T-helper 1 cell treated with Interleukin-12 subunit alpha and Interleukin-12 subunit beta and Interleukin-4 antibody, amounts not matched to agents 30 ng/mL and 1 ng/mL, for 36 hours (primary cell): Measurements from ENCODE around the gene GRAMD1A. TPM values are rescaled to one million over a fixed set of nuclear protein-coding genes. Genes with fewer than 3 reads are reported as not detected.
"Not testable (repeated sequence)": the region's sequence is repeated elsewhere in the genome, so short reads cannot be mapped to it uniquely, and the experiment has no call there.

Experiments
- intact Hi-C: fragments of 100-400 bp; cut with micrococcal nuclease; formaldehyde crosslinking; loops from one replicate; pipeline ENCODE4 v1.15.1; 2024
- total RNA-seq: library from RNA; stranded (reverse); gene quantifications from 2 replicates; pipeline ENCODE4 v1.2.3, GENCODE V29; 2022

Gene GRAMD1A
- total RNA-seq, 1 donor from 2014 or later: 76.6 TPM

DNA sequence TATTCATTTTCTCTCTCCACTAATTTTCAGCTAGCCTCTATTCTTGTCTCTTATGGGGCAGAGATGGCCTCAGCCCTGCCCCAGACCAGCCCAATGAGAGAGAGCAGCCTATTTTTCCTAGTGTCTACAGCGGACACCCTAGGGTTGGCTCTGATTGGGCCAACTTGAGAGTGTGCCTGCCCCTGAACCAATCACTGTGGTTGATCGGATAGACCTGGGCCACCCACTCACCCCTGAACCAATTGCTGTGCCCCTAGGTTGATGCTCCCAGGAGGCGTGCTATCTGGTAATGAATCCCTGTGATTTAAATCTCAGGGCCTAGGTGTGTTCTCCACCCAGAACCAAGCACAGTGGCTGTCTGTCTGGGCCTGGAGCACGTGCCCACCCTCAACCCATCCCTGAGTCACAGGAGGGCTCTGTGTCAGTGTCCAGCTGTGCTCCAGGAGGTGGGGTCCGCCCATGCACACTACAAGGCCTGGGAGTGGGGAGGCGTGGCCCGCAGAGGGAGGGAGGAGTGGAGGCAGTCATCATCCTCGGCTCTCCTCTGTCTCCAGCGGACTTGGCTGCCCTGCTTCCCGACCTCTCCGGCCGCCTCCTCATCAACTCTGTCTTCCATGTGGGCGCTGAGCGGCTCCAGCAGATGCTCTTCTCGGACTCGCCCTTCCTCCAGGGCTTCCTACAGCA, 15.3 kb downstream of the GRAMD1A start:
- intact Hi-C loops: no loop called here

DNA sequence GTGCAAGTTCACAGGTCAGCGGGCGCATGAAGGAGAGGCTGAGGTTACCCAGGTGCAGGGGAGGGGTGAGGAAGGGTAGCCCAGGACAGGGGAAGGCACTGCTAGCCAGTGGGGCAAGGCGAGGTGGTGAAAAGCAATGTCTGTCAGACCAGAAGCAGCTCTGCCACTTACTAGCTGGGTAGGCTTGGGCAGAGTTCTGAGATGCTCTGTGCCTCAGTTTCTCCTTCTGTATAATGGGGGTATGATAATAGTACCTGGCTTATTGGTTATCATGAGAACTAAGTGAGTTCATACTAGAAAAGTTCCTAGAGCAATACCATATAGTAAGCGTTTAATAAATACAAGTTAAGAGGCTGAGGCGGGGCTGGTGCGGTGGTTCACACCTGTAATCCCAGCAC, 15.8 kb downstream of the GRAMD1A start:
- intact Hi-C loops: no loop called here

DNA sequence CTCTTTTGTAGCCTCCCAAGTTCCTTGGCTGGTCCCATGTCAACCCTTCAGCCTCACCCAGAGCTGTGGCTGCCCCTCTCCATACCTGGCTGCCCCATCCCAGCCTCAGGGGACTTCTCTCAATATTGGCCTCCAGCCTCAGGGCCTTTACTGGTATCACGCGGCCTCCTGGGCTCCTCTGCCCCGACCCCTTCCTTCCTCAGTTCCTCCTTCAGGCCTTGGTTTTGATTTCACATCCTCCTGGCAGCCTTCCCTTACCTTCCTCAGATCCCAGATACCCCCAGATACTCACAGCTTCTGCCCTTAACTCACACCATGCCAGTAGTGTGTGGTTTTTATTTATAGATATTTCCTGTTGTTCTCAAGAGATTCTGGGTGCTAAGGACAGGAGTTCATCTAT, 17.4 kb downstream of the GRAMD1A start:
- intact Hi-C loops: no loop called here

DNA sequence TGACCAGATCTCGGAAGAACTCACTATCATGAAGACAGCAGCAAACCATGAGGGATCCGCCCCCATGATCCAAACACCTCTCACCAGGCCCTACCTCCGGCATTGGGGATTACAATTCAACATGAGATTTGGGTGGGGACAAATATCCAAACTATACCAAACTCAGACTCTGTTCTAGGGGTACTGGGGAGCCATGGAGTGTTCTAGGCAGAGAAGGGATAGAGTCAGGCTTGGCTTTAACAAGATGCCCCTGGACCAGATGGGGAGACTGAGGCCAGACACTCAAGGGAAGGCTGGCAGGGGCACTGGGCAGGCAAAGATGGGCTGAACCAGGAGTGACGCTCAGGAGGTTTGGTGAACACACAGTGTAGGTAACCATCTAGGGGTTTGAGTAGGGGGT, 18.3 kb downstream of the GRAMD1A start:
- intact Hi-C loops: no loop called here

DNA sequence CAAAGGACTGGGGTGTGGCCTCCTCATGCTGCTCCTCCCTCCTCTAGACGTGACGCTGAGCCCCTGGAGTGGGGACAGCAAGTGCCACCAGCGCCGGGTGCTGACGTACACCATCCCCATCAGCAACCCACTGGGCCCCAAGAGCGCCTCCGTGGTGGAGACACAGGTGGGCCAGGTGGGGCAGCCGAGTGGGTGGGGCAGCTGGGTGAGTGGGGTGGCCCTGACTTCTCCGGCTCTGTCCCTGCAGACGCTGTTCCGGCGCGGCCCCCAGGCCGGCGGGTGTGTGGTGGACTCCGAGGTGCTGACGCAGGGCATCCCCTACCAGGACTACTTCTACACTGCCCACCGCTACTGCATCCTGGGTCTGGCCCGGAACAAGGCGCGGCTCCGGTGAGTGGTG, 19.0 kb downstream of the GRAMD1A start:
- intact Hi-C loops: no loop called here

DNA sequence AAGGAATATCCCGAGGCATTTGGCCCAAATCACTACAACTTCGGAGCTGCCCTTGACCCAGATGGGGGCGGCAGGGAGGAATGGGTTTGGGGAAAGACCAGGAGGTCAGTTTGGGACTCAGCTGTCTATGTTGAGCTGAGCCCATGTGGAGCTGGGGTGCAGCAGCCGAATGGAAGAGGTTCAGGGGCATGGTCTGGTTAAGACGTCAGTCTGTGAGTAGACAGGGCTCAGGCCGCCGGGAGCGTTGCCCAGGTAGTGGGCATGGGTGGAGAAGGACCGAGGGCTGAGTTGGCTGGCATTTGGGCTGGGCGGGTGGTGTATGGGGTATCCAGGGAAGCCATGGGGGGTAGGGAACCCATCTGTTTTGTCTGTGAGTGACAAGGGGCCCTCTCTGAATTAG, 20.9 kb downstream of the GRAMD1A start:
- intact Hi-C loops: no loop called here

DNA sequence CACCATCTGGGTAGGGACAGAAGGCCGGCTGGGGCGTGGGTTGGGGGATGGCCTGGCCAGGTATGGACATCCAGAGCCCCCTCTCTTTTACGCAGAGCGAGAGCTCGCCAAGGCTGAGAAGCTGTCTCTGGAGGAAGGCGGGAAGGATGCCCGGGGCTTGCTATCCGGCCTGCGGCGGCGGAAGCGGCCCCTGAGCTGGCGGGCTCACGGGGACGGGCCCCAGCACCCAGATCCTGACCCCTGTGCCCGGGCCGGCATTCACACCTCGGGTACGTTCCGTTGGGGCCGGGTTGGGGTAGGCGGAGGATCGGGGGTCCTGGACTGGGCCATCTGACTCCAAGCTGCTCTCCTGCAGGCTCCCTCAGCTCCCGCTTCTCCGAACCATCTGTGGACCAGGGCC, 21.5 kb downstream of the GRAMD1A start:
- intact Hi-C loops: no loop called here

DNA sequence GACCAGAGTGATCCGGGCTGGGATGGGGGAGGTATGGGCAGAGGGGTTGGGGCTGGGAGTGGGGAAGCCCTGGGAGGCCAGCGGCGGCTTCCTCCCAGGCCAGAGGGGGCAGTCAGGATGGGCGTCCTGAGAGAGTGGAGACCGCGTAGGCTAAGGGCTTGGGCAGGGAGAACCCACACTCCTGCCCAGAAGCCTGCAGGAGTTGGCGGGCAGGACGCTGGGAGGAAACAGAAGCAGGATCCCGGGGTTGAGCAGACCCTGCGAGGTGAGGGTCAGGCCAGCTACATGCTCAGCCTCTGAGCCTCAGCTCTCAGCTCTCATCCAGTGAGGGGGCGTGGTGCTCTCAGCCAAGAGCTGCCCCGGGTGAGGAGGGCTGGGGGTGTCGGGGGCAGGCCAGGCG, 22.3 kb downstream of the GRAMD1A start:
- intact Hi-C loops: no loop called here

DNA sequence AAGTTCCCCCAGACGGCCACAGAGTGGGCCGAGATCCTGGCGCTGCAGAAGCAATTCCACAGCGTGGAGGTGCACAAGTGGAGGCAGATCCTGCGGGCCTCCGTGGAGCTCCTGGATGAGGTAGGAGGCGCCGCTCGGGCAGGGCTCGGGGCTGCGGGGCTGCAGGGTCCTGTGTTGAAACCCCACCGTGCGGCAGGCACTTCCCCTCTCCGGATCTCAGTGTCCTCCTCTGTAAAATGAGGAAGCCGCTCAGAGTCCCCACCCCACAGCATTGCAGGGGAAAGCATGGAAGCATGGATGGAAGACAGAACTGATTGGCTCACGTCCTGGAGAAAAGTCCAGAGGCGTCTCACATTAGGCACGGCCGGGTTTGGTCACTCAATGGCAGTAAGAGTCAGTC, 23.3 kb downstream of the GRAMD1A start:
- intact Hi-C loops: no loop called here

DNA sequence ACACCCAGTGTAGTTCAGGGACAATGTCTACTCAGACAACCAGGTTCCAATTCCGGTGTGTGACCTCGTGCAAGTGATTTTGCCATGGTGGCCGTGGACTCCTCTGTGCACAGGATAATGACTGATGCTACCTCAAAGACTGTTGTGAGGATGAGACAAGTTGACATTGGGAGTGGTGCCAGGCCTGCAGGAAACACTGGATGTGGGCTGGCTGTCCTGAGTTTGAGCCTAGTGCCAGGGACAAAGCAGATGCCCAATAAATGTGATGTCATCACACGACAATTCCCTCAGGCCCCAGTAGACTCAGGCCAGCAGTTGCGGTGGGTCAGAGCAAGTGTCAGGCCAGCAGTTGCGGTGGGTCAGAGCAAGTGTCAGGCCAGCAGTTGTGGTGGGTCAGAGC, 24.0 kb downstream of the GRAMD1A start:
- intact Hi-C loops: no loop called here

DNA sequence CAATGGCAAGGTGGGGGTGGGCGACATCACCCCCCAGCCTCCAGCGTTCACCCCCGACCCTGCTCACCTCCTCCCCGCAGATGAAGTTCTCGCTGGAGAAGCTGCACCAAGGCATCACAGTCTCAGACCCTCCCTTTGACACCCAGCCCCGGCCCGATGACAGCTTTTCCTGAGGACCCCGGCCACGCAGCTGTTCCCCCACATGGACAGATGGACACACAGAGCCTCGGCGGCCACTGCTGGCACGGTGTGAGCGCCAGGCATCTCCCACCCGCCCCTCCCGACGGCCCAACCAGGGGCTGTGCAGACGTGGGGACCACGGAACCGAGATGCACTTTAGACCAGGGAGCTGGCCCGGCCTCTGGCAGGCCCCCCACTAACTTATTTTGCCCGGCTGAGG, 25.8 kb downstream of the GRAMD1A start:
- intact Hi-C loops: no loop called here

DNA sequence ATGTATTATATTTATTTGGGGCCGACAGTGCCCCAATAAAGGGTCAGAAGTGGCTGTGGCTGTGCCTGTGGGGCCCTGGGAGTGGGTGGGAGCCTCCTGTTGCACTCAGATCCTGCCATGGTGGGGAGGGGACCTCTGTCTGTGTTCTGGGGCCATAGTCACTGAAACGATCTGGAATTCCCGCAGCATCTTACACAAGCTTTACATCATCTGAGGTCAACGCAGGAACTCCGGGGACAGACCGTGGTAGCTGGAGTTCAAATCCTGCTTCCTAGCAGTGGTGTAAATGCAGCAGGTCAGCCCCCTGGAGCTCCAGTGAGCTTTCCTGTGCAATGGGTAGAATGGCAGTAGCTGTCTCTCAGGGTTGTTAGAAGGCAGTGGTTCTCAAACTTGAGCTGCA, 26.3 kb downstream of the GRAMD1A start:
- intact Hi-C loops: no loop called here

DNA sequence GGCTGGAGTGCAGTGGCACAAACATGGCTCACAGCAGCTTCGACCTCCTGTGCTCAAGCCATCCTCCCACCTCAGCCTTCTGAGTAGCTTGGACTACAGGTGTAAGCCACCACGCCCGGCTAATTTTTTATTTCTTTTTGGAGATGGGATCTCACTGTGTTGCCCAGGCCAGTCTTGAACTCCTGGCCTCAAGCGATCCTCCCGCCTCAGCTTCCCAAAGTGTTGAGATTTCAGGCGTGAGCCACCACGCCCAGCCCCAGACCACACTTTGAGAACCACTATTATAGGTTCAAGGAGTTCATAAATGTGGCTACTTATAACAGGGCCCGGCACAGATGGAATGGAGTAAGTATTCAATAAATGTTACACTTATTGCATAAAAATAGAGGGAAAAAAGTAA, 26.9 kb downstream of the GRAMD1A start:
- intact Hi-C loops: no loop called here

DNA sequence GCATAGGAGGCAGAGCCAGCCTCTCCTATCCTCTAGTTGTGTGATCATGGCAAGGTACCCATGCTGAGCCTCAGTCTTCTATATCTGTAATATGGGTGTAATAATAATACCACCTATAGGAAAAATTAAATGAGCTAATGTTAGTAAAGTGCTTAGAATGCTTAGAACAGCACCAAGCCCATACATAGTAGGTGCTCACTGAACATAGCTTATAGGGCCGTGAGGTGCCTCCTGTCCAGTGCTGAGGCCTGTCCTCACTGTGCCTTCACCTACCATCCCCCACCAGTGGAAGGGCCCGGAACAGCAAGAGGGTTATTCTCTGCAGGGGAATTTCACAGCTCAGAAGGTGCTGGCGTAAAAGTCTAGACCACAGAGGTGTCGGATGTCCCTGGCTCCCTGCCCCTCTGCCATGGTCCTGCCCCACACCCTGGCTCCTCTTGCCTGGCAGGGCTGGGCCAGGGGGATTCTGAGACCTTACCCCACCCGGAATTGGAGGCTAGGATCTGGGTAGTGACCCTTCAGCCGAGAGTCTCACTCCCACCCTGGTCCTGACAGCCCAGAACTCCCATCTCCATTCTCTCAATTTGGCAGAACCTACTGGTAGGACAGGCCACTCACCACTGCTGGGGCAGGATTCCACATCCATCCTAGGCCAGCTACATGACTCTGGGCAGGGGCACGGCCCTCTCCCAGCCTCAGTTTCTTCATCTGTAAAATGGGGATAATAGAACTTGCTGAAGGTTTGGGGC, 27.9 kb downstream of the GRAMD1A start:
- intact Hi-C loops: no loop called here

DNA sequence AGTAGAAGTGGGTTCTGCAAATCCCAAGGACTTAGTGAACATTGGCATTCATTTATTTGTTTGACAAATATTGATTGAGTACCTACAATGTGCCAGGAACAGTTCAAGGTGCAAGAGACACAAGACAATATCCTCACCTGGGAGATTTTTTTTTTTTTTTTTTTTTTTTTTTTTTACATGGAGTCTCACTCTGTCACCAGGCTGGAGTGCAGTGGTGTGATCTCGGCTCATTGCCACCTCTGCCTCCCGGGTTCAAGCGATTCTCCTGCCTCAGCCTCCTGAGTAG, 28.4 kb downstream of the GRAMD1A start:
- intact Hi-C loops: not testable (repeated sequence)

DNA sequence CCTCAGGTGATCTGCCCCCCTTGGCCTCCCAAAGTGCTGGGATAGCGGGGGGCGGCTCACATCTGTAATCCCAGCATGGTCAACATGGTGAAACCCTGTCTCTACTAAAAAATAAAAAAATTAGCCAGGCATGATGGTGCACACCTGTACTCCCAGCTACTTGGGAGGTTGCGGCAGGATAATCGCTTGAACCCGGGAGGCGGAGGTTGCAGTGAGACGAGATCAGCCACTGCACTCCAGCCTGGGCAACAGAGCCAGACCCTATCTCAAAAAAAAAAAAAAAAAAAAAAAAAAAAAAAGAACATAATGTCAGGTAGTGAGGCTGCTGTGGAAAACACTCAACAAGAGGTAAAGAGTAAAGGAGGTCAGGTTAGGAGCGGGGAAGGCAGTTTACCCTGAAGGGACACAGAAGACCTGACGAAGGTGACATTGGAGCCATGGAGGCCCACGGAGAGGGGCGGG, 29.2 kb downstream of the GRAMD1A start:
- intact Hi-C loops: not testable (repeated sequence)

DNA sequence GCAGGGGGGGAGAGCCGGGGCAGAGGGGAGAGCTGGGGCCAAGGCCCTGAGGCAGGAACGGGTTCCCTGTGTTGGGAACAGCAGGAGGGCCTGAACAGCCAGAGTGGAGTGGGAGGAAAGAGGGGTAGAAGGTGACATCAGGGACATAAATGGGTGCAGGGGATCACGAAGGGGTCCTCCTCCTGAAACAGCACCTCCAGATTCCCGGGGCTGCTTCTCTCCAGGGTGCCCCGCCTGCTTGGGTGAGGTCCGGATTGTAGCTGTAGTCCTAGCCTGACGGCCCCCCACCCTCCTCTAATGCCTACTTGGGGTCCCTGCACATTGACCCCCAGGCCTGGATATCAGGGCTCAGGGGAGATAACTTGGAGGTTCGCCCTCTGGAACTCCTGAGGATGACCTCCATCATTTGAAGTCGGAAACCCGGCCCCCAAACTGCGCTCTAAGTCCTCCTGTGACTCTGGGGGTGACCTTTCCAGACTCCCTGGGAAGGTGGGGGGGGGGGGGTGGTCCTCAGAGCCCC, 29.7 kb downstream of the GRAMD1A start:
- intact Hi-C loops: no loop called here

DNA sequence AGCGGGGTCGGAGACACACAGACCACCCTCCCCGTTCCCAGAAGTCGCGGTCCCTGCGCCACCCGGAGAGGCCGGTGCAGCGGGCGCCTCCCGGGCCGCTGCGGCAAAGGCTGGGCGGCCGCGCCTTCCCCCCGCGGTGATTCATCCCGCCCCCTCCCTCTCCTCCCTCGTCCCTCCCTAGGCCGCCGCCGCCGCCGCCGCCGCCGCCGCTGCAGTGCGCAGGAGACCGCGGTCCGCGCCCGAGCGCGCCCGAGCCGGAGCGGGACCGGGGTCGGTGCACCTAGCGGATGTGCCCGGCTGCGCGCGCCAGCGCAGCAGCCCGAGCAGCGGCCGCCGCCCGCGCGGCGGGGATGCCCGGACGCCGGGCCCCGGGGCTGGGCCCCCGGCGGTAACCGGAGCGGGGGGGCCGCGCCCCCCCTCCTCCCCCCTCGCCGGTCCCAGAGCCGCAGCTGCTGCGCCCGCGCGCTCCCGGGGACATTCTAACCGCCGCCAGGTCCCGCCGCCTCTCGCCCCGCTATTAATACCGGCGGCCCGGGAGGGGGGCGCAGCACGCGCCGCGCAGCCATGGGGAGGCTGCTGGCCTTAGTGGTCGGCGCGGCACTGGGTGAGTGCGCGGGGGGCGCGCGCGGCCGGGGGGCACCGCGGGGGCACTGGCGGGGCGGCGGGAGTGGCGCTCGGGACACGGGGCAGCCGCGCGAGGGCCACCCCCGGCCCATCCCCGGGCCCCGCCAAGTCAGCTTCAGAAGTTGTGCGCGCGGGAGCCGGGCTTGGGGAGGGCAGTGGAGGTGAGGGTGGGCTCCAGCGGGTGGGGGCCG, 30.3 kb downstream of the GRAMD1A start, which contains the start of gene SCN1B:
Gene SCN1B, plus strand, starts transcription at position 214 of the 815 bp plus-strand sequence. Its CDS starts 351 bp downstream, at position 565.
- intact Hi-C loops: no loop called here

DNA sequence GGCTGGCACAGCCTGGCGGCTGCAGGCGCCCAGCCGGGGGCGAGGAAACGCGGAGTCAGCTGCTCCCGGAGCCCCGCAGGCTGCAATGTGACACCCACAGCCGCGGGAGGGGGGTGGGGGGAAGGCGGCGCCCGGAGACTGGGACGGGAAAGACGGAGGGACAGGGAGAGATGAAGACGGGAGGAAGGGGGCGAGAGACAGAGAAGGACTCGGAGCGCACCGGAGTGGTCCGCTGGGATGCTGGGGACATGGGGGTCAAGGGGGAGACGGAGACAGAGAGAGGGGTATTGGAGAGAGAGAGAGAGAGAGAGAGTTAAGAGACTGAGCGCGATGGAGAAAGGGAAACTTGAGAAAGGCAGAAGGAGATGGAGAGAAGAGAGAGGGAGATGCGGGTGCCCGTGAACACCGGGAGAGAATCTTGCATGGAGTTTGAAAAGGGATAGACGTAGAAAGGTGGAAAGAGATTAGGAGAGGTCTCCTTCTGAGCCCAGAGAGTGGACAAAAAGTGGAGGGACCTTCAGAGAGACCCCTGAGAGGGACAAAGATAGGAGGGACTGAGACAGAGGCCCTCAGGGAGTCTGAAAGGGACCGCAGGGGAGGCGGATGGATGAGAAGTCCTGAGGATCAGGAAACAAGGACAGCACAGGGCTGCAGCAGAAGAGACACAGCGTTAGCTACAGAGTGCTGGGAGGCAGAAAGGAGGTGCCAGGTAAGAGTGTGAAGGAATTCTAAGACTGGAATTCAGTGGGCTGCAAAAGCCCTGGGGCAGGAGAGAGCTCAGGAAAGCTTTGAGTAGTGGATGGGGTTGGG, 31.2 kb downstream of the GRAMD1A start:
- intact Hi-C loops: no loop called here

DNA sequence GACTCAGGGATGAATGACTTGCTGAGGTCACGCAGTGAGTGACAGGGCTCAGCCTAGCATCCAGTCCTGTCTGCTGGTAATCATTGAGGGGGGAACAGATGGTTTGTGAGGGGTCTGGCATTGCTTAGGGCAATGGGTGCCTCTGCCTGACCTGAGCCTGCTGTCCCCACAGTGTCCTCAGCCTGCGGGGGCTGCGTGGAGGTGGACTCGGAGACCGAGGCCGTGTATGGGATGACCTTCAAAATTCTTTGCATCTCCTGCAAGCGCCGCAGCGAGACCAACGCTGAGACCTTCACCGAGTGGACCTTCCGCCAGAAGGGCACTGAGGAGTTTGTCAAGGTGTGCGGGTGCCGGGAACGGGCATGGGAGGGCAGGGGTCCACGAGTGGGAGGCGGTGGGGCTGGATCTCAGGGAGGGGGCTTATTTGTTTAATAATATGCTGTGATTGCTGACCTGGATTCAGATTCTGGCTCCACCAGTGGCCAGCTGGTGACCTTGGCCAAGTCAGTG, 32.3 kb downstream of the GRAMD1A start:
- intact Hi-C loops: no loop called here
